ENCODE results near the gene TOP3B.

The TOP3B gene, protein sequence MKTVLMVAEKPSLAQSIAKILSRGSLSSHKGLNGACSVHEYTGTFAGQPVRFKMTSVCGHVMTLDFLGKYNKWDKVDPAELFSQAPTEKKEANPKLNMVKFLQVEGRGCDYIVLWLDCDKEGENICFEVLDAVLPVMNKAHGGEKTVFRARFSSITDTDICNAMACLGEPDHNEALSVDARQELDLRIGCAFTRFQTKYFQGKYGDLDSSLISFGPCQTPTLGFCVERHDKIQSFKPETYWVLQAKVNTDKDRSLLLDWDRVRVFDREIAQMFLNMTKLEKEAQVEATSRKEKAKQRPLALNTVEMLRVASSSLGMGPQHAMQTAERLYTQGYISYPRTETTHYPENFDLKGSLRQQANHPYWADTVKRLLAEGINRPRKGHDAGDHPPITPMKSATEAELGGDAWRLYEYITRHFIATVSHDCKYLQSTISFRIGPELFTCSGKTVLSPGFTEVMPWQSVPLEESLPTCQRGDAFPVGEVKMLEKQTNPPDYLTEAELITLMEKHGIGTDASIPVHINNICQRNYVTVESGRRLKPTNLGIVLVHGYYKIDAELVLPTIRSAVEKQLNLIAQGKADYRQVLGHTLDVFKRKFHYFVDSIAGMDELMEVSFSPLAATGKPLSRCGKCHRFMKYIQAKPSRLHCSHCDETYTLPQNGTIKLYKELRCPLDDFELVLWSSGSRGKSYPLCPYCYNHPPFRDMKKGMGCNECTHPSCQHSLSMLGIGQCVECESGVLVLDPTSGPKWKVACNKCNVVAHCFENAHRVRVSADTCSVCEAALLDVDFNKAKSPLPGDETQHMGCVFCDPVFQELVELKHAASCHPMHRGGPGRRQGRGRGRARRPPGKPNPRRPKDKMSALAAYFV

DNA sequence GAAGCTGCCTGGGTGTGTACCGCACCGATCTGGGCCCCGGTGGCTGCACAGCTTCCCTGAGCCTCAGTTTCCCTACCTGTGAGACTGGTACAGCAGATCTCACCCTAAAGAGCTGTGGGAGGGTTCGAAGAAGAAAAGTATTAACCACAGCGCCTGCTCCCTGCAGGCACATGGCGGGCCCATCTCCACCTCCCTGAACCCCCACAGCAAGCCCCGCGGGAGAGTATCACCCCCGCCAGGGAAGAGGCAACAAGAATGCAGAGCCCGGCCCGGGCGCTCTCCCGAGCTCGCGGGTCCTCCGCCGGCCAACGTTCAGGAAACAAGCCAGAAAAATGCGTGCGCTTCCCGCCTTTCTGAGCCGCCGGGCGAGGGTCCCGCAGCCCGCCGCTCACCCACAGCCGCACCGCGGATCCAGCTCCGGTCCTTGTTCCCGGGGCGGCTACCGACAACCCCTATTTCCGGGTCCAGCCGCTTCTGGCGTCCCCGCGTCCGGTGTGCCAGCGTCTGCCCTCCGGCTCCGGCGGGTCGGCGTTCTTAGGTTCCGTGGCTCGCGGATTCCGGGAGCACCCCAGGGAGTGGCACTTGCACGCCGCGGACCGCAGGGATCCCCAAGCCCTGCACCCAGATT is at the start of gene TOP3B:
TSS of gene TOP3B (minus strand) at position 450 of the 628 bp plus-strand sequence. CDS start 7,078 bp downstream, outside the sequence.
- H3K79me2 ChIP-seq (ENCODE audit: control insufficient read depth, low read length), result peaks cover 52% of the 10 kb centered on the region
- H3K4me2 ChIP-seq (ENCODE audit: low read length), result peak within 1 kb of the TSS; percentile 76
- H3F3A ChIP-seq (ENCODE audit: control insufficient read depth, insufficient read depth), result no peaks in the 10 kb centered on the region
- peaks cover 16% of the 10 kb centered on the region for H3K4me1 ChIP-seq (ENCODE audit: control insufficient read depth, low read length)
- no peaks in the 10 kb centered on the region for H4K20me1 ChIP-seq (ENCODE audit: control insufficient read depth, insufficient read depth, low read depth, low read length)
- no peaks in the 10 kb centered on the region for H3K27me3 ChIP-seq (ENCODE audit: control insufficient read depth, low read length)
- H3K4me3 ChIP-seq (ENCODE audit: low read length), result peak within 1 kb of the TSS; percentile 97
- no peaks in the 10 kb centered on the region for H3K9me3 ChIP-seq (ENCODE audit: control insufficient read depth, insufficient read depth, low read length)
- peaks cover 35% of the 10 kb centered on the region for H3K36me3 ChIP-seq (ENCODE audit: control insufficient read depth, low read length)
- peak within 1 kb of the TSS; percentile 40 for H3K27ac ChIP-seq (ENCODE audit: low read depth, low read length)
- TF ChIP-seq, protein P1, sequence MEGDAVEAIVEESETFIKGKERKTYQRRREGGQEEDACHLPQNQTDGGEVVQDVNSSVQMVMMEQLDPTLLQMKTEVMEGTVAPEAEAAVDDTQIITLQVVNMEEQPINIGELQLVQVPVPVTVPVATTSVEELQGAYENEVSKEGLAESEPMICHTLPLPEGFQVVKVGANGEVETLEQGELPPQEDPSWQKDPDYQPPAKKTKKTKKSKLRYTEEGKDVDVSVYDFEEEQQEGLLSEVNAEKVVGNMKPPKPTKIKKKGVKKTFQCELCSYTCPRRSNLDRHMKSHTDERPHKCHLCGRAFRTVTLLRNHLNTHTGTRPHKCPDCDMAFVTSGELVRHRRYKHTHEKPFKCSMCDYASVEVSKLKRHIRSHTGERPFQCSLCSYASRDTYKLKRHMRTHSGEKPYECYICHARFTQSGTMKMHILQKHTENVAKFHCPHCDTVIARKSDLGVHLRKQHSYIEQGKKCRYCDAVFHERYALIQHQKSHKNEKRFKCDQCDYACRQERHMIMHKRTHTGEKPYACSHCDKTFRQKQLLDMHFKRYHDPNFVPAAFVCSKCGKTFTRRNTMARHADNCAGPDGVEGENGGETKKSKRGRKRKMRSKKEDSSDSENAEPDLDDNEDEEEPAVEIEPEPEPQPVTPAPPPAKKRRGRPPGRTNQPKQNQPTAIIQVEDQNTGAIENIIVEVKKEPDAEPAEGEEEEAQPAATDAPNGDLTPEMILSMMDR (IDR thresholded peaks at IDR 0.05; ENCODE audit: low read depth, low read length, poor library complexity, severe bottlenecking), result no peak
- TF ChIP-seq EZH2phosphoT487 (IDR thresholded peaks at IDR 0.05; ENCODE audit: borderline replicate concordance, low read length), result no peak
- H3K9me2 ChIP-seq (replicated peaks; ENCODE audit: control insufficient read depth, low read length), result no peaks in the 10 kb centered on the region

DNA sequence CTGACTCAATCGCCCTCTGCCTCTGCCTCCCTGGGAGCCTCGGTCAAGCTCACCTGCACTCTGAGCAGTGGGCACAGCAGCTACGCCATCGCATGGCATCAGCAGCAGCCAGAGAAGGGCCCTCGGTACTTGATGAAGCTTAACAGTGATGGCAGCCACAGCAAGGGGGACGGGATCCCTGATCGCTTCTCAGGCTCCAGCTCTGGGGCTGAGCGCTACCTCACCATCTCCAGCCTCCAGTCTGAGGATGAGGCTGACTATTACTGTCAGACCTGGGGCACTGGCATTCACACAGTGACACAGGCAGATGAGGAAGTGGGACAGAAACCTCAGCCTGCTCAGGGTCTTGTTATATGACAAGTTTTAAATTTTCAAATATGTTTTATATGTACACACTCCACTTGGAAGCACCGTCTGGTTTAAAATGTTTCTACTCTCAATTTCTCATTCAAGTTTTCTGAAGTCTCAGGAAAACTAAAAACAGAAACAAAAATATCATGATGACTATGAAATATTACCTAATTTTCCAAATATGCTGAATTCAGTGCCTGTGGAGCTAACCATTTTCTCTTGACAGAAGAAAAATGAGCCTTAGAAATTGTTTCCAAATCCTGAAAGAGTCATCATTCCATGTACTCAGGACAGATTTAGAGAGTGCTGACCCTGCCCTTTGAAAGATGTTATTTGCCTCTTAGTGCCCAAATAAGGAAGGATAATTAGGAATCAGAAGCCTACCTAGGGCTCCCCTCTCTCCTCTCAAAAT is 48.8 kb upstream of the TOP3B start:
- TF ChIP-seq EZH2phosphoT487 (IDR thresholded peaks at IDR 0.05; ENCODE audit: borderline replicate concordance, low read length), result no peak
- TF ChIP-seq, protein P1 (IDR thresholded peaks at IDR 0.05; ENCODE audit: low read depth, low read length, poor library complexity, severe bottlenecking), result no peak
- Histone ChIP-seq H3K9me3 (ENCODE audit: control insufficient read depth, insufficient read depth, low read length) (no peaks in the 10 kb centered on the region), H3K27me3 (ENCODE audit: control insufficient read depth, low read length) (no peaks in the 10 kb centered on the region), H3K4me1 (ENCODE audit: control insufficient read depth, low read length) (peaks cover 95% of the 10 kb centered on the region), H3K9me2 (replicated peaks; ENCODE audit: control insufficient read depth, low read length) (no peaks in the 10 kb centered on the region), H3K27ac (ENCODE audit: low read depth, low read length) (peak overlapping the region; percentile 97), H3K4me3 (ENCODE audit: low read length) (peak overlapping the region; percentile 87), H3K36me3 (ENCODE audit: control insufficient read depth, low read length) (peaks cover 27% of the 10 kb centered on the region), H3K4me2 (ENCODE audit: low read length) (peak overlapping the region; percentile 98), H4K20me1 (ENCODE audit: control insufficient read depth, insufficient read depth, low read depth, low read length) (no peaks in the 10 kb centered on the region), H3F3A (ENCODE audit: control insufficient read depth, insufficient read depth) (peaks cover 32% of the 10 kb centered on the region), H3K79me2 (ENCODE audit: control insufficient read depth, low read length) (peaks cover 70% of the 10 kb centered on the region)

DNA sequence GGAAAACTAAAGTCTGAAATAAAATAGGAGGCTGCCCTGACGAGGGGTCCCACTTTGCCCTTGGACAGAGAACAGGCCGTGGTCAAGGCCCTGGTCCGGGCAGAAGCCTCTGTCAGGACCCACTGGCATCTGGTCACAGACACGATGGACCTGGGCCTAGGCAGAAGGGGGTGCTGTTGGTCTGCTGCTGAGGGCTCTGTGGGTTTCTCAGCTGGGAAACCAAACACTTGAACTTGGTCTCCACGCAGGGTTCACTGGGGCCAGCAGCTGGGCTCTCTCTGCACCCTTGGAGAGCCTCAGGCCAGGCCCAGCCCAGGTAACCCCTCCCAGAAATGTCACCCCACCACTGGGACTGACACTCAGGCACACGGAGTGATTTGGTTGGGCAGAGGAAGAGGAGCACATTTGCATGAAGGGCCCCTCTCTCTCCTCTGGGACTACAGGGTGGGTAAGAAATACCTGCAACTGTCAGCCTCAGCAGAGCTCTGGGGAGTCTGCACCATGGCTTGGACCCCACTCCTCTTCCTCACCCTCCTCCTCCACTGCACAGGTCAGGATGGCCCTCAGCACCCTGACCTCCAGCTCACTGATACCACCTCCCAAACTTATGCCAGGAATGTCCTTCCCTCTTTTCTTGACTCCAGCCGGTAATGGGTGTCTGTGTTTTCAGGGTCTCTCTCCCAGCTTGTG is 48.1 kb upstream of the TOP3B start:
- H3F3A ChIP-seq (ENCODE audit: control insufficient read depth, insufficient read depth), result peaks cover 35% of the 10 kb centered on the region

More for the DNA sequence above, 48.1 kb upstream of the TOP3B start:
- no peaks in the 10 kb centered on the region for H3K9me3 ChIP-seq (ENCODE audit: control insufficient read depth, insufficient read depth, low read length)
- H3K27me3 ChIP-seq (ENCODE audit: control insufficient read depth, low read length), result no peaks in the 10 kb centered on the region
- no peaks in the 10 kb centered on the region for H3K9me2 ChIP-seq (replicated peaks; ENCODE audit: control insufficient read depth, low read length)
- peaks cover 94% of the 10 kb centered on the region for H3K4me1 ChIP-seq (ENCODE audit: control insufficient read depth, low read length)
- no peaks in the 10 kb centered on the region for H4K20me1 ChIP-seq (ENCODE audit: control insufficient read depth, insufficient read depth, low read depth, low read length)
- H3K79me2 ChIP-seq (ENCODE audit: control insufficient read depth, low read length), result peaks cover 67% of the 10 kb centered on the region
- H3K4me3 ChIP-seq (ENCODE audit: low read length), result peak overlapping the region; percentile 87
- peak overlapping the region; percentile 97 for H3K27ac ChIP-seq (ENCODE audit: low read depth, low read length)
- peaks cover 28% of the 10 kb centered on the region for H3K36me3 ChIP-seq (ENCODE audit: control insufficient read depth, low read length)
- no peak for TF ChIP-seq EZH2phosphoT487 (IDR thresholded peaks at IDR 0.05; ENCODE audit: borderline replicate concordance, low read length)
- TF ChIP-seq, protein P1 (IDR thresholded peaks at IDR 0.05; ENCODE audit: low read depth, low read length, poor library complexity, severe bottlenecking), result peak; percentile 90
- peak overlapping the region; percentile 98 for H3K4me2 ChIP-seq (ENCODE audit: low read length)

Data from DOHH2 (cell line).